Inflammatory macrophage (primary cell): ENCODE results near the gene PCNT.

Experiments
- DNase-seq, 2 donors: peaks; one replicate each; pipeline ENCODE4 v3.0.0-alpha.2; 2020 to 2022

The PCNT gene

DNA sequence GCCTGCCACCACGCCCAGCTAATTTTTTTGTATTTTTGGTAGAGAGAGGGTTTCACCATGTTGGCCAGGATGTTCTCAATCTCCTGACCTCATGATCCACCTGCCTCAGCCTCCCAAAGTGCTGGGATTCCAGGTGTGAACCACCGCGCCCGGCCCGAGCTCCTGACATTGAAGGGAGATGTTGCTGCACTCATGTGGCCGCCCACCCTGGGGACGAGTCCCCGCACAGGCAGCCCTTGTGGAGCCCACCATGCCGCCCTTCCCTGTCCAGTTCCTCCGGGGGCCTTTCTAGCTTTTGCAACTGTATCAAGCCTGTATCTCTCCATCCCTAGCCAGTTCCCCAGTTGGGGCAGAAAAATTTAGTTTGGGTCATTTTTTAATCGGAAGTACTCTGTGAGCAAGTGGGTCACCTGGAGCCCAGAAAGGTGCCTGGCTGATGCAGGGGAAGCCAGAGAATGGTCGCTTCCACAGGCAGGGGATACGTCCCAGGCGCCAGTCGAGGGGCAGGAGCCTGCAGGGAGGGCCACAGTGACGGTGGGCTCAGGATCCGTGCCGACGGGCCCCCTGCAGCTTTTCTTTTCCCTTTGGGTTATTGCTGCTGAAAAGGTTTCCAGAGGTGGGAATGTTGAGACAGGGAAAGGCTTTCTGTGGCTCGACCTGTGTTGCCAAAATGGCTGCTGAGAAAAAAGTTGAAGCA is 20.4 kb downstream of the PCNT start:
- DNase-seq, result no peak

GRCh38 chr21:46345861-46346260 is 21.9 kb downstream of the PCNT start:
- no peak for DNase-seq

GRCh38 chr21:46346296-46347202 is 22.6 kb downstream of the PCNT start:
- DNase-seq, result no peak

DNA sequence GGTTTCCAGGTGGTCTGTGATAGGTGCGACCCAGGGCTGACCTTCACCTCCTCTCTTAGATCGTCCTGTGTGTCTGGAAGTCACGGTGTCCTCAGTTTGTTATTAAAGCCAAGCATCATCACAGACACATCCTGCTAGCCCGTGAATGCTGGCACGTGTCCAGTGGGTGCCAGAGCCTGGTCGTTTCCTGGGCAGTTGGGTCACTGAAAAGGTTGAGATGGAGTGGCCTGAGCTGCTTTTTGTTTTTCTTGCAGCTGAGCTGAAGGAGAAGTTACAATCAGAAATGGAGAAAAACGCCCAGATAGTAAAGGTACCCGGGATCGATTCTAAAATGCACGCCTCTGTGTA is 23.2 kb downstream of the PCNT start:
- no peak for DNase-seq

DNA sequence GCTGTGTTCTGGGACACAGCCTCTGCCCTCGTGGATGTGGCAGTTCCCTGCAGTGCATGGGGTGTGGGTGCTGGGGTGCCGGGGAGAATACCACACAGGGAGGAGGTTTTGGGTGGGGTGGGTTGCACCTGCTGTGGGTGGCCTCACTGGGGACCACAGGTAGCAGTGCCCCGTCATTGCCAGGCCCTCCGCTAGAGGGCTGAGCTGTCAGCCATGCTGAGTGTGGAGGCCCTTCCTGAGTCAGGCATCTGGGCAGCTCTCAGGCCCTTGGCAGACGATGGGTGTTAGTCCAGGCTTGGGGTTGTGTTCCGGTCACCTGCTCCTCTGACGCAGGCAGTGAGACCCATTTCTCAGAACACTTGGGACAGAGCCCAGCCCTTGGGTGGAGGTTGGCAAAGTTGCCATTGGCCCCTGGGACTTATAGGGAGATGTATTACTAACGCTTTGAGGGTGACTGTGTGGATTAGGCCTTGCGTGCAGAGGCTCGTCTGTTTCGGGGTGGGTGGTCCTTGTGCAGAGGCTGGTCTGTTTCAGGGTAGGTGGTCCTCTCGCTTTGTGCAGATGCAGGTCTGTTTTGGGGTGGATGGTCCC is 23.9 kb downstream of the PCNT start:
- DNase-seq, result no peak

DNA sequence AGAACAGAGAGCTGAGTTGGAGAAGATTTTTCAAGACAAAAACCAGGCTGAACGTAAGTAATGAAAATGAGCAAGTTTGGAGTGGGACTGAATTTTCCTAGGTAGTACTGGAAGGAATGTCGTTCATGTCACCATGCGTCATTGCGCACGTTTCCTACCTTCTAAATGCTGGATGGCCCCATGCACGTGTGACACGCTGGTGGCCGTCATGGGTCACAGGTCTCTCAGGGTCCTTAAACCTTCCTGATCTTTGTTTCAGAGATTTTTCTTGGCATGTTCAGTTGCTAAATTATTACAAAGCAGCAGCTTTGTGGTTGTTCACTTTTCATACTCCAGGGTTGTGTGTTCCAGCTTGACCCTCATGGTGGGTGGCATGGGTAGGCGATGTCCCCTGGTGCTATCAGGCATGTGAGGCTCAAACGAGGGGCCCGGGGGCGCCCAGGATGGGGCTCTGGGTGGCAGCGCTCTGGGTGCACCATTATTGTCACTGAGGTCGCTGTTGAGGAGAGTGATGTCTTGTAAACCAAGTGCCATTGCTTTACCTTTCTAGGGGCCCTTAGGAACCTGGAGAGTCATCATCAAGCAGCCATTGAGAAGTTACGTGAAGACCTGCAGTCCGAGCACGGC is 25.3 kb downstream of the PCNT start:
- DNase-seq, result no peak

- DNase-seq, result no peak
Measured at GRCh38 chr21:46350571-46350970, 26.6 kb downstream of the PCNT start.

DNA sequence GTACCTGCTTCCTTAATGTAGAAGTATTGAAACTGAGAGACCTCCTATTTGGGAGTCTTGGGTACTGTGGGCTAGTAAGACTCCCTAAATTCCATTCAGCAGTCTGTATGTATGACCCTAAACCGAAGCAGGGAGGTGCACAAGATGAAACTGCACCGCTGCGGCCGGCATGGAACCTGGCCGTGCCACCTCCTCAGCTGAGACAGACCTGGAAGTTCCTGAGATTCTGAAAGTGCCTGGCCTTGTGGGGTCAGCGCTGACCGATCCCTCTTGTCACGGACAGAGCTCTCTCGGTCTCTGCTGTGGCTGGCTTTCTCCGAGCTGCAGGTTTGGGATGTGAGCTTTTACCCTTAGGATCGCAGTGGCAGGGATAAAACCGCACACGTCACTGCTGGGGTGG is 27.0 kb downstream of the PCNT start:
- no peak for DNase-seq

GRCh38 chr21:46351476-46352163 is 27.7 kb downstream of the PCNT start:
- no peak for DNase-seq

- DNase-seq, result no peak
Measured at GRCh38 chr21:46352164-46352515, 28.2 kb downstream of the PCNT start.

DNA sequence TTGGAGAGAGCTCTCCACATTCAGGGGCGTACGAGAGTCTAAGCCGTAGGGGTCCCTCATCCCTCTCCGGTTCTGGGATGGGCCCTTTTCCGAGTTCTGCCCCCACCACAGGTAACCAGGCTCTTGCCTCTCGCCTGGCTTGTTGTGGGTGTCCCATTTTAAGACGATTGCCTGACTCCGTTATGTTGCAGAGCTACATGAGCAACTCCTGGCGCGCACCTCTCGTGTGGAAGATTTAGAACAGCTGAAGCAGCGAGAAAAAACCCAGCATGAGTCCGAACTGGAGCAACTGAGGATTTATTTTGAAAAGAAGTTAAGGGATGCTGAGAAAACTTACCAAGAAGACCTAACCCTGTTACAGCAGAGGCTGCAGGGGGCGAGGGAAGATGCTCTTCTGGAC is 29.0 kb downstream of the PCNT start:
- no peak for DNase-seq

DNA sequence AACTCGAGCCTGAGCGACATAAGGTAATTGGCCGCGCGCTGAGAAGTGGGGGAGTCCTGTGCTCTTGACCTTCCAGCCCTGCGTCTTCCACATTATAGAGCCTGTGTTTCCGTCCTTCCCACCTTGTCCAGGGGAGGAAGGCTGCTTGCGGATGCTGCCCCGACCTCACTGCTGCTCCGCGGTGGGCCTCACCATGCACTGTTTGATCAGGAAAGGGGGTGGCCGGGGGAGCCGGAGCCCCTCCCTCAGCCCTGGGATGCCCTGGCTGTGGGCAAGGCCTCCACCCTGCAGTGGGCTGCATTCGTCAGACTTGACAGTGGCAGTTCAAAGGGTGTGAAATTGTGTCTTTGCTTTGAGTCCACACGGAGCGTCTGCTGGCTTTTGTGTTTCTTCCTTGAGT is 30.1 kb downstream of the PCNT start:
- DNase-seq, result no peak

- DNase-seq, result no peak
Measured at GRCh38 chr21:46354518-46354917, 30.6 kb downstream of the PCNT start.

GRCh38 chr21:46355161-46356004 is 31.4 kb downstream of the PCNT start:
- DNase-seq, result no peak

- no peak for DNase-seq
Measured at GRCh38 chr21:46356005-46356338, 32.0 kb downstream of the PCNT start.

- DNase-seq, result no peak
Measured at GRCh38 chr21:46356494-46357334, 32.8 kb downstream of the PCNT start.

GRCh38 chr21:46357335-46357604 is 33.3 kb downstream of the PCNT start:
- no peak for DNase-seq

- DNase-seq, result no peak
Measured at GRCh38 chr21:46357684-46358425, 33.9 kb downstream of the PCNT start.

DNA sequence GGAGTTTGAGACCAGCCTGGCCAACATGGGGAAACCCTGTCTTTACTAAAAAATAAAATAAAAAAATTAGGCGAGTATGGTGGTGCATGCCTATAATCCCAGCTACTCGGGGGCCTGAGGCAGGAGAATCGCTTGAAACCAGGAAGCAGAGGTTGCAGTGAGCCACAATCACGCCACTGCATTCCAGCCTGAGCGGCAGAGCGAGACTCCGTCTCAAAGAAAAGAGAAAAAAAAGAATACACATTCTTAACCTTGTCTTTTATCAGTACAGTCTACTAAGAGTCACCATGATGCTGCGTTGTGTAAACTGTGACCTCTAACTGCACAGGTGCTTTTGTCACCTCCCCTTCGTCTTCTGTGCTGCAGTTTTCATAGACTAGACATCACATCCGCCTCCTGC is 37.2 kb downstream of the PCNT start:
- no peak for DNase-seq

GRCh38 chr21:46361935-46362334 is 38.0 kb downstream of the PCNT start:
- no peak for DNase-seq

DNA sequence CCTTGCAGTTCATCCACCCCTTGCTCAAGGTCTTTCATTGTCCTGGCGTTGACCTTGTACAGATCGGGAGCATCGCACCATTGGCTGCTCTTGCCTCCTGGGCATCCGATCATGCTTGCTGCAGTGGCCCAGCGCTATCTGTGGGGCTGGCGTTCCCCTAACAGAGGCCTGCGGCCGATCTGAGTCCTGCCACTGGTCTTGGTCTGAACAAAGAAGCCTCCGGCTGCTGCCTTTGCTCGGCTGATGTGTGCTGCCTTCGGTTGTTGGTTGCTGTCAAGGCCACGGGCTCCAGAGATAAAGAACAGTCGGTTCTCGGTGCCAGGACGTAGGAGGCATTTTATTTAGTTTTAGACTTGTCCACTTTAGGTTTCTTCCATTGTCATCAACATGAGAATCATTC is 39.0 kb downstream of the PCNT start:
- DNase-seq, result no peak
